GM23338 (cell line): ENCODE measurements around the gene HMCES.

Experiments
- CREB1 ChIP-seq: fragments of 250-450 bp; sonication (Bioruptor Pico); IDR thresholded peaks from 2 replicates; pipeline ENCODE4 v1.5.0; 2020; ENCODE audit warnings: low read depth, mild to moderate bottlenecking, moderate library complexity
- CTCF ChIP-seq, 2 experiments: fragments of 200-600 bp in 1 of 2; sonication (generic) in 1 of 2; conservative IDR thresholded peaks; 2 replicates each; pipeline versions ENCODE4 v1.5.1 to v1.6.1; 2016 to 2017; ENCODE audit warnings: antibody characterized with exemption in 2 of 2, low read depth in 2 of 2, mild to moderate bottlenecking in 2 of 2, moderate library complexity in 1 of 2
- EZH2 ChIP-seq: fragments of 200-600 bp; sonication (generic); IDR thresholded peaks from one replicate; pipeline ENCODE4 v1.8.0; 2017; ENCODE audit warnings: antibody characterized with exemption, mild to moderate bottlenecking, low read depth; ENCODE audit not compliant: unreplicated experiment
- EZH2phosphoT487 ChIP-seq: fragments of 200-600 bp; sonication (generic); IDR thresholded peaks from one replicate; pipeline ENCODE4 v1.8.1; 2018; ENCODE audit warnings: antibody characterized with exemption; ENCODE audit not compliant: unreplicated experiment
- JUNB ChIP-seq: IDR thresholded peaks from one replicate; pipeline ENCODE4 v1.6.1; 2016; ENCODE audit warnings: antibody characterized with exemption; ENCODE audit not compliant: unreplicated experiment
- POLR2AphosphoS5 ChIP-seq: IDR thresholded peaks from 2 replicates; pipeline ENCODE4 v1.6.1; 2016; ENCODE audit warnings: antibody characterized with exemption, low read depth
- REST ChIP-seq: IDR thresholded peaks from one replicate; pipeline ENCODE4 v1.6.1; 2018; ENCODE audit warnings: antibody characterized with exemption; ENCODE audit not compliant: unreplicated experiment
- STAT1 ChIP-seq: IDR thresholded peaks from one replicate; pipeline ENCODE4 v1.6.1; 2016; ENCODE audit warnings: antibody characterized with exemption; ENCODE audit not compliant: unreplicated experiment
- ZNF114 ChIP-seq: fragments of 250-450 bp; sonication (Bioruptor Pico); IDR thresholded peaks from 2 replicates; pipeline ENCODE4 v1.5.0; 2020; ENCODE audit warnings: mild to moderate bottlenecking, moderate library complexity
- ZNF331 ChIP-seq: fragments of 250-450 bp; sonication (Bioruptor Pico); IDR thresholded peaks from 2 replicates; pipeline ENCODE4 v1.5.0; 2020; ENCODE audit warnings: low read depth, mild to moderate bottlenecking, moderate library complexity
- ZNF462 ChIP-seq: fragments of 250-450 bp; sonication (Bioruptor Pico); IDR thresholded peaks from 2 replicates; pipeline ENCODE4 v1.5.0; 2020; ENCODE audit warnings: mild to moderate bottlenecking, moderate library complexity

GRCh38 chr3:129245141-129245540, 33.5 kb upstream of the HMCES start:
- TF ChIP-seq CTCF (conservative IDR thresholded peaks at IDR 0.05; ENCODE audit: low read depth in 2 of 2), result no peak
- no peak for TF ChIP-seq CREB1 (CRISPR knock-in tag)
- no peak for TF ChIP-seq REST
- no peak for TF ChIP-seq POLR2AphosphoS5
- TF ChIP-seq EZH2, result no peak
- TF ChIP-seq ZNF114 (CRISPR knock-in tag), result no peak
- no peak for TF ChIP-seq STAT1
- no peak for TF ChIP-seq EZH2phosphoT487
- no peak for TF ChIP-seq ZNF331
- TF ChIP-seq JUNB, result no peak
- TF ChIP-seq ZNF462 (CRISPR knock-in tag), result no peak
